GM21423 (cell line): ENCODE results near the gene DCUN1D4.

Source experiments
- ATAC-seq: cut with Tn5 transposase; IDR thresholded peaks from one replicate; pipeline ENCODE4 v1.9.1; 2021; ENCODE audit warnings: mild to moderate bottlenecking, moderate library complexity; ENCODE audit not compliant: unreplicated experiment

The DCUN1D4 gene

DNA sequence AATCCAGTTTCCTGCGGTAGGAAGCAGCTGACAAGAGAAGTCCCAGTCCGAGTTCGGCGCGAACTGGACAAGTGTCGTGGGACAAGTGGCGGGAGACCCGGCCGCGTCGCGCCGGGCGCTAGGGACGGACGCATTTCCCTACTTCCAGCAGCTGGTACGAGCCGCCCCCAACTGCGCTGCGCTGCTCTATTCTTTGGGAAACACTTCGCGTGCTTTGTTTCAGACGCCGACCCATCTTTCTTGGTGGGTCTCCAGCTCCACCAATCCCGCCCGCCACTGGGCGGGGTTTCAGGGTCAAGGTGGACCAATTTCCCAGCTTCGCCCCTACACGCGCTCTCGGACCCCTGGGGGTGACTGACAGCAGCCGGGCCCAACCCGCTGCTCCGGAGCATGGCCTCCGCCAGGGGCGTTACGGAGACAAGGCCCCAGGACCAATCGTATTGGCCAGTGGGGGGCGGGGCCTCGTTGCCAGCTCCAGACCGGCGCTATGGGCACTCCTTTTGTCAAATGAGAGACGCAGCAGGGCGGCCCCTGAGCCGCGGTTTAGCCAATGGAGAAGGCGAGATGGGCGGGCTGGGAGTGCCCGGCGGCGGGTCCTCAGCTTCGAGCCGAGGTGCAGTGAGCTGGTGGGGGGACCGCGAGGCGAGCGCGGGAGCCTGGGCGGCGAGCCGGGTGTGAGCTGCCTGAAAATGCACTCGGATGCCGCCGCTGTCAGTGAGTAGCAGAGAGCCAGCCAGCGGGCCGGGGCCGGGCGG lies at the start of gene DCUN1D4:
DCUN1D4 (plus strand) TSS at position 600 of the 755 bp plus-strand sequence; CDS start at position 690, 90 bp downstream.
- ATAC-seq = peak; percentile 91

DNA sequence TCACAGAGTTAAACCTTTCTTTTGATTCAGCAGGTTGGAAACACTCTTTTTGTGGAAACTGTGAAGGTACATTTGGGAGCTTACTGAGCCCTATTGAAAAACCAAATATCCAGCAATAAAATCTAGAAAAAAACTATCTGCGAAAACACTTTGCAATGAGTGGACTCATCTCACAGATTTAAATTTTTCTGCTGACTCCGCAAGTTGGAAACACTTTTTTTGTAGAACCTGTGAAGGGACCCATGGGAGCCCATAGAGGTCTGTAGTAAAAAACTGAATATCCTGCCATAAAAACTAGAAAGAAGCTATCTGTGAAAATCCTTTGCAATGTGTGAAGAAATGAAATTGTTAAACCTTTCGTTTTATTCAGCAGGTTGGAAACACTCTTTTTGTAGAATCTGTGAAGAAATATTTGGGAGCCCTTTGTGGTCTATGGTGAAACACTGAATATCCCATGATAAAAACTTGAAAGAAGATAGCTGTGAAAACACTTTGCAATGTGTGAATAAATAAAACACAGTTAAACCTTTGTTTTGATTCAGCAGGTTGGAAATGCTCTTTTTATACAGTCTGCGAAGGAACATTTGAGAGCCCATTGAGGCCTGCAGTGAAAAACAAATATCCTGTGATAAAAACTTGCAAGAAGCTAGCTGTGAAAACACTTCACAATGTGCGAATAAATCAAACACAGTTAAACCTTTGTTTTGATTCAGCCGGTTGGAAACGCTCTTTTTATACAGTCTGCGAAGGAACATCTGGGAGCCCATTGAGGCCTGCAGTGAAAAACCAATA lies 22.3 kb upstream of the DCUN1D4 start:
- ATAC-seq = no peak

- no peak for ATAC-seq
Observed at GRCh38 chr4:51825341-51825740, 17.6 kb upstream of the DCUN1D4 start.

DNA sequence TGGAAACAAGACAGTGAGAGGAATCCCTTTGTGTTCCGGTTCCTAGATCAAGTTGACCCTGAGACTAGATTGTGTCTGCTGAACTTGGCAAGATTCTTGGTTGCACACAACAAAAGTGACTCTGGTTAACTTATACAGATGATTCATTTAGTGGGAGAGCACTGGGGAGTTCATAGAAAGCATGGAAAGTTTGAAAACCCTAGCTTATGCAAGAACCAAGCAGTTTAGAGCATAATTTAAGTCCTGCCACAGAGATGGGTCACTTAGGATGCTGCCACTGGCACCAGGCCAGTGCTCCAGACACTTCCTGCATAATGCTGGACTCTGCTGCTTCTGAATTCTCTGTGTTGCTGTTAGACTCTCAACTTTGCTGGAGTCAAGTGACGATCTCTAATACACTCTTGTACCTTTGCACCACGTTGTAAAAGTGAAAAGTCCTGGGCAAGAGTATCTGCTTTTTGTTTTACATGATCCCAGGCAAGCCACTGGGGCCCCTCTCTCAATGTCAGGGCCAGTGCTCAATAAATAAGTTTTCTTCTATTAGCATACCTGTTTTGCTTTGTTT lies 12.7 kb upstream of the DCUN1D4 start:
- no peak for ATAC-seq

GRCh38 chr4:51831133-51831532 lies 11.8 kb upstream of the DCUN1D4 start:
- peak; percentile 81 for ATAC-seq

DNA sequence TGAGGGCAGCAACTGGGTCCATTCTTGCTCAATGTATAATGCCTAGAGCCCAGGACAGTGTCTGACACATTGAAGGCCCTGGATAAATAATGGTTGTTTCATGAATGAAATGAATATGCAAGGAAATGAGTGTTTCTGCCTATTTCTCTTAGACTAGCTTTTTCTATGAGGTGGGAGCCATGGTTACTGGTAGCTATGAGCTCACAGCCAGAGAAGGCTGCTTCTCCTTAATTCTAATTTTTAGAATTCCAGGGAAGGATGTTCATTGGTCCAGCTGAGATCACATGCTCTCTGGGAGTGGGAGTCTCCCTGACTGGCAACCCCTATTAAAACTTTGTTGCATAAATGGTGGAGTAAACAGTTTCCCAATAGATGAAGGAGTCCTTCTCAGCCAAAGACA lies 9.7 kb upstream of the DCUN1D4 start:
- no peak for ATAC-seq

GRCh38 chr4:51835079-51835478 lies 7.9 kb upstream of the DCUN1D4 start:
- ATAC-seq = no peak

GRCh38 chr4:51835855-51836254 lies 7.1 kb upstream of the DCUN1D4 start:
- ATAC-seq = no peak

DNA sequence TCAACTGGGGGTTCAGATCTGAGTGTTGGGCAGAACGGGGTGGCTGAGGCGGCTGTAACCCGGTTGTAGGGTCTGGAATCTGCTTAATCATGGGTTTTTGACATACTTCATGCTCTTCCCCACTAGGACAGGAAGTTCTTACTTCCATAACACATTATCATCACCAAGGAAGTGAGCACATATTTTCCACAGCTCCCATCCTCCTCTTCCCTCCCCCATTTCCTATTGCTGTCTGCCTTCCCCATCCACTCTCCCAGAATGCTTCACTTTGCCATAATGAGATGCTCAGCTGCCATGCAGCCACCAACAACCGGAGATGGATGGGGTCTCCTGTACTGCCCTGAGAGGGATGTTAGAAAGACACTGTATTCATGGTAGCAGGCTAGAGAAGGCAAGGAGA lies 6.4 kb upstream of the DCUN1D4 start:
- no peak for ATAC-seq

DNA sequence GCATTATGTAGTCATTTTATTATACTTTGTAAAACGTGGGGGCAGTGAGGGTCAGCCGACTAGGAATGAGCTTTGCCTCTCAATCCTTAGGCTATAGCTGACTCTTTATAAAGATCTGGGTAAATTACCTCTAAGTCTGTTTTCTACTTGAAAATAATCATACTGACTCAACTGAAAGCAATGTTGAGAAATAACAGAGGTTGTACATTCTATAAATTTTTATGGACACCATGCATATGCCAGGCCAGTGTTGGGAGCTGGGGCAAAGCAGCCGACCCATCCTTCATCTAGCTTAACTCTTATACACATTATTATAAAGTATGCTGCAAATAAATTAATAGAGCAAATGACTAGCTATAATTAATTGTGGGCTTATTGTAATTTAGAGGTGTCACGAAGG lies 2.2 kb upstream of the DCUN1D4 start:
- no peak for ATAC-seq

DNA sequence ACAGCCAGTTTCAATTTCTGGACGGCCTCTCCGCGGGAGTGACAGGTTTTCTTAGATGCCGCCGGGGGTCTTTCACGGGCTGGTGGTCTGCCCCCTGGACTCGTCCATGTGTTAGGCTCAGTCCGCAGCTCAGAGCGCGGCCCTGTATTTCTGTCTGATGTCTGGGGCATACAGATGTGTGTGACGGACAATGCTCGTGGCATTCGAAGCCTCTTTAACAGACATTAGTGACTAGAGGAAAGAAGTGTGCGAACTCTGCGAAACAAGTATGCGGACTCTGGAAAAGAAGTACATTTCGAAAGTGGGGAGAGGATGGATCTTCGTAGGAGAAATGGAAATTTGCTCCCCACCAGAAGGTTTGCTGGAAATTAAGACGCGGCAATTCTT lies 793 bp upstream of the DCUN1D4 start:
- no peak for ATAC-seq

- peak; percentile 19 for ATAC-seq
Observed at GRCh38 chr4:51843309-51844152, 578 bp downstream of the DCUN1D4 start.

GRCh38 chr4:51844153-51845054 lies 1.5 kb downstream of the DCUN1D4 start:
- peak; percentile 43 for ATAC-seq

- ATAC-seq = no peak
Observed at GRCh38 chr4:51845055-51845426, 2.1 kb downstream of the DCUN1D4 start.

DNA sequence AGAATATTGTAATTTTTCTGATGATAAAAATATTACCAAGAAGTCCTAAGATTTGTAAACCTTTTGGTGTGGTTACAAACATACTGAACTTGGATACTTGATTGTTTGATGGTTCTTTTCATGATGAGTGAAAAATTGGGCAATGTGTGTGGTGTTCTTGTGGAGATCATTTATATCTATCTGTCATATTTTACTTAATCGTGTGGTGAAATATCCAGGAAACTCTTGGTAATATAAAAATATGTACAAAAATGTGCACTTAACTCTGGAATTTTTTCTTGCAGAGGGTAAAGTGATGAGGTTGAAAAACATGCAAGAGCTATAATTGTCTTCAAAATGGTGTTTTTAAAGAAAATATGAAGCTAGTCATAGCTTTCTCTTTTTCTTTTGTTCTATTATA lies 2.8 kb downstream of the DCUN1D4 start:
- ATAC-seq = no peak

GRCh38 chr4:51849430-51849829 lies 6.5 kb downstream of the DCUN1D4 start:
- no peak for ATAC-seq

DNA sequence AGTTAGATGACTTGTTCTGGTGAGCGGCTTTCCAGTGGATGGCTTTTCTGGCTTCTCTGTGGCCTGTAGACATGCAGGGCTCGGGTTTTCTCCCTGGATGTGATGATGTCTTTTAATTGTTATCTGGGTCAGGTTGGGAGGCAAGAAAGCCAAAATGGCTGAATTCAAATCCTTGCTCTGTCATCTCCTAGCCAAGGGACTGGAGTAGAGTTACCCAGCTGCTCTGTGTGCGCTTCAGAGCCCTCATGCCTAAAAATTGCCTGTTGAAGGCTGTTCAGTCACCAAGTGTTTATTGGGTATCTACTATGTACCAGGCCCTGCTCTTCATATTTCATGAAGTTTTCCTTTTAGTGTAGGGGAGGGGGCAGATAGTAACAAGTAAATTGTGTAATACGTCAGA lies 7.3 kb downstream of the DCUN1D4 start:
- no peak for ATAC-seq

DNA sequence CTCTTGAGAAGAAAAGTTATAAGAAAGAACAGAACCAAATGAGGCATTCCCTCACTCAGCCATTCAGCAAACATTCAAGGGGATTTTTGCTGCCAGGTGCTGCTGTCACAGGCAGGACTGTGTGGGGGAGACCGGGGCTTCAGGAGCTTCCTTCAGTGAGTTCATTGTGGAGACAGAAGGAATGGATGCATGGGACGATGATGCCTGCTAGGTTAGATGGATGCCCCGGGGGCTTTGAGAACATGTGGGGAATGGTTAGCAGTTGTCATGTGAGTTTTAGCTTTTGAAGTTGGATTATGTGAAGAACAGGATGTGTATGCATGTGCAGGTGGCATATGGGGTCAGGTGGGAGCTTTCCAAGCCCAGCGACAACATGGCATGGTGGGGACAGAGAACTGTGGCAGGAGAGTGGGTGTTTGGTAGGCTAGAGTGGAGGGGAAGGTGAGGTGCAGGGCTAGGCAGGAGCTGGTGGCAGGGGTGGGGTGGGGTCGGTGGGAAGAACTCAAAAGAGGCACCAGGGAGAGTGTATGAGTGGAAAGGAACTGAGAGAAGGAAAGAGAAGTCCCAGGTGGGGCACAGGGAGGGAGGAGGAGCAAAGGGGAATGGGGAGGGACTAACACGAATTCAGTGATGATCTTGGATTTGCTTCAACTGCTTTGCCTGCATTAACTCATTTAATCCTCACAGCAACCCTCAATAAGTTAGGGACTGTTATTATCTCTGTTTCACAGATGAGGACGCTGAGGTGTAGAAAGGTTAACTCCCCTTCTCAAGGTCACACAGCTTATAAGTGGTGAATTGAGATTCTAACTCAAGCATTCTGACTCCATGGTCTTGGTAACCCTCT lies 8.4 kb downstream of the DCUN1D4 start:
- no peak for ATAC-seq

GRCh38 chr4:51851937-51852290 lies 9.0 kb downstream of the DCUN1D4 start:
- ATAC-seq = no peak
